Activated CD4-positive, CD25-positive, alpha-beta regulatory T cell (primary cell): ENCODE results near the gene GLRB.
"Not testable (repeated sequence)": the region's sequence is repeated elsewhere in the genome, so short reads cannot be mapped to it uniquely, and the experiment has no call there.

Experiments
- DNase-seq, 4 experiments: peaks; one replicate each; lab custom pipeline; 2025; lab: John Stamatoyannopoulos, UW

The GLRB gene

DNA sequence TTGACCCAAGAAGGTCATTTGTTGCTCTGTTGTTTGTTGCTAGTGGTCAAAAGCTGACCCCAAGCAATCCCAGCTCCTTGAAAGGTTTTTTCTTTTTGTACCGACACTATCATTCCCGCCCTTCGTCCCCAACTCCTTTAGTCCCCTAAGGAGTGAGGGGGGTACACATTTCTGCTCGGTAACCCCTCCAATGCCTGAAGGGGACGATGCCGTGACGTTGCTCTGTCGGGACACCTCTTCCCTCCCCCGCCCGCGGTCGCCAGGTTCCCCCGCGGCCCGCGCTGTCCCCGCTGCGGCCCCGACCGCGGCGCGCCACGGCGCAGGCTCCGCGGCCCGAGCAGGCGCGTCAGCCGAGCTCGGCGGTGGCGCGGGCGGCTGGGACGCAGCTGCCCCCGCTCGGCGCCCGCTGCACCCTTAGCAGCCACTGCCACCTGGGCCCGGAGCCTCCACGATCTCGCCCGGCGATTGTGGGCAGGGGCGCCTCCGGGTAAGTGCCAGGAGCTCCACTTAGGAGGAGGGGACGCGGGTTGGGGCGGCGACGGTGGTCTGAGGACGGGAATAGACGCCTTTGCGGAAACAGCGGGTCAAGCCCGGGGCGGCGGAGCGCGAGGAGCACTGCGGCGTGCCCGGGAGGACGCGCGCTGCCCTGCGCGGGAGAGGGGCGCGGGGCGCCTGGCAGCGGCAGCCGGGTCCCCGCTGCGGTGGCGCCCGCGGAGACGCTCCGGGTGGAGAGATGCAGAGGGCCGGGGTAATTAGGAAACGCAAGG lies at the start of gene GLRB:
TSS of gene GLRB (plus strand) at position 340 of the 767 bp plus-strand sequence. CDS start 1,875 bp downstream, outside the sequence.
- DNase-seq = no peak

DNA sequence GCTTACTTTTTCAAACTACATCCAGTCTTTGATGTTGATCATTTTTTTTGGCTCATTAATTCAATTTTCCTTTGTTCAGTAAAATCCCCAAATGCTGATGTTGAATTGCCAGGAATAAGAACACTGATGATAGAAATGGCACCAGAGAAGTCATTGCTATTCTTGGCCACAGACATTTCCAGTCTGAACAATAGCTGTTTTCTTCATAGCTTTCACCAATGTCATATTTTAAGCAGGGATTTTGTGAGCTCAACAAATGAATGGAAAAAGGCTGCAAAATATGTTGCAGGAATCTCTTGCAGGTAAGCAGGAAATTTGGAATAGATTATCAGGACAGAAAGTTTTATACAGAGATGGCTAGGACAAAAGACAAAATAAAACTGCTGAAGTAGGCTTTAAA lies 40.5 kb upstream of the GLRB start:
- no peak for DNase-seq

- no peak for DNase-seq
Measured at GRCh38 chr4:157040405-157040804, 35.5 kb upstream of the GLRB start.

GRCh38 chr4:157043131-157043530 lies 32.8 kb upstream of the GLRB start:
- no peak for DNase-seq

GRCh38 chr4:157045507-157046127 lies 30.3 kb upstream of the GLRB start:
- no peak for DNase-seq

GRCh38 chr4:157048248-157048647 lies 27.7 kb upstream of the GLRB start:
- no peak for DNase-seq

GRCh38 chr4:157050561-157050960 lies 25.4 kb upstream of the GLRB start:
- DNase-seq = no peak

DNA sequence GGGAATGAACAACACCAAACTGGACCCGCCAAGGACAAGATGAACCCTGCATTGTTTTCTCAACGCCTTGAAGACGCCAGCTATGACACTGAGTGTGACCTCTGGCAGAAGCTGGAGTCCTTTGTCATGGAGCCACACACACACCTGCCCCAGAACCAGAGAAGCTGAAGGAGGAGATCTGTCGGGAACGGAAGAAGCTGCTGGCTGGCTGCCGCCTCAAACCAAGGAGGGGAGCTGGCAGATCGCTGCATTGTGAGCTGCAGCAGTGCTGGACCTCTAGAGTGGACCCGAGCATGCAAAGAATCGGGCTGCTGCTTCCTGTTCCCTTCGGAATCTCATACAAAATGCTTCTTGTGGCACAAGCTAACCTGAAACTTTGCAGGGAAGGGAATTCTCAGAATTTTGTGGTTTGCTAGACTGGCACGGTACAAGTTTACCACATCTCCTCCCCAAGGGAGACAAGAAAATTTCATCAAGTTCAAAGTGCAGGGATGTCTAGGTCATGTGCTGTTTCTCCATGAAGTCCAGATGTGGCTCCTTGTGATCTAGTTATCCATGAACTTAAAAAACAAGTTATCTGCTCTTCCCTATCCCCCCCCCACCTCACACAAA lies 23.4 kb upstream of the GLRB start:
- DNase-seq = no peak

GRCh38 chr4:157057218-157057617 lies 18.7 kb upstream of the GLRB start:
- no peak for DNase-seq

DNA sequence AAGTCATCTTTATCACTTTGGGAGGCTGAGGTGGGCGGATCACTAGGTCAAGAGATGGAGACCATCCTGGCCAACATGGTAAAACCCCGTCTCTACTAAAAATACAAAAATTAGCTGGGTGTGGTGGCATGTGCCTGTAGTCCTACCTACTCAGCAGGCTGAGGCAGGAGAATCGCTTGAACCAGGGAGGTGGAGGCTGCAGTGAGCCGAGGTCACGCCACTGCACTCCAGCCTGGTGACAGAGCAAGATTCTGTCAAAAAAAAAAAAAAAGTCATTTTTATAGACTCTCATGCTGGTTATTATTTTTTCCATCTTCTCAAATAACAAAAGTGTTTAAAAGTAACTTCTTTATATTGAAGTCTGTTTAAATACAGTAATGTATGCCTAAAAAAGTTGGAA lies 17.1 kb upstream of the GLRB start:
- DNase-seq = not testable (repeated sequence)

- DNase-seq = no peak
Measured at GRCh38 chr4:157072002-157072401, 3.9 kb upstream of the GLRB start.

- no peak for DNase-seq
Measured at GRCh38 chr4:157075401-157075800, 549 bp upstream of the GLRB start.

DNA sequence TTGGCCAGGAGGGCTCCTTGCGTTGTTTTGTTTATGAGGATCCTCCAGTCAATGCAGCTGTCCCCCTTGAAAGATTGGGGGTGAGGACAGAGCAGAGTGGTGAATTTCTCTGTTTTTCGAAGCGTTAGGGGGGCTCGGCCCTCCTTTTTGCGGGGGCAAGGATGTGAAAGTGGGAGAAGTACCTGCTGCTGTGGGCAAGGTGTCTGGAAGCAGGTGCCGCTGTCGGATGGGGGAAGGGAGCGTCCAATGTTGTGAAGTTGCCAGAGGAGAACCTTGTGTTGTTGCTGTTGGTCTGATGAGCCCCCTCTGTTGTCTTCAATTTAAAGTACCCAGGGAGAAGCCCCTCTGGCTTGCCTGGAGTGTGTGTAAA lies 613 bp downstream of the GLRB start:
- no peak for DNase-seq

DNA sequence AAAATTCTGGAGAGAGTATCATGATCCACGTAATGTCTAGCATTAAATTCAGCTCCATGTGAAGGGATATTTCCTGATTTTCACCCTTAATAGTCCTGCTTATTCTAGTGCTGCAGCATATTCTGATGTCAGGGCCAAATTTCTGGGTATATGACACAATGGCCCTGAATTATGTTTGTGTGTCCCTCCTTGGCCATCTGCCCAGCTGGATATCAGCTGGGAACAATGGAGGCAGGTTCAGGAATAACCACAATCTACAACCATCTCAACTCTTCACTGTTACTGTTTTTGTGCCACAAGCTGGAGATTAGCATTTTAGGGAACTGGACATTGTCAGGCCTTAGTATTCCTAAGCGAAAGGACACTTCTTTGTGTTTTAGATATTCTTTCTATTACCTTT lies 3.5 kb downstream of the GLRB start:
- DNase-seq = no peak

- DNase-seq = no peak
Measured at GRCh38 chr4:157080605-157081004, 4.7 kb downstream of the GLRB start.

- DNase-seq = no peak
Measured at GRCh38 chr4:157095716-157096115, 19.8 kb downstream of the GLRB start.

DNA sequence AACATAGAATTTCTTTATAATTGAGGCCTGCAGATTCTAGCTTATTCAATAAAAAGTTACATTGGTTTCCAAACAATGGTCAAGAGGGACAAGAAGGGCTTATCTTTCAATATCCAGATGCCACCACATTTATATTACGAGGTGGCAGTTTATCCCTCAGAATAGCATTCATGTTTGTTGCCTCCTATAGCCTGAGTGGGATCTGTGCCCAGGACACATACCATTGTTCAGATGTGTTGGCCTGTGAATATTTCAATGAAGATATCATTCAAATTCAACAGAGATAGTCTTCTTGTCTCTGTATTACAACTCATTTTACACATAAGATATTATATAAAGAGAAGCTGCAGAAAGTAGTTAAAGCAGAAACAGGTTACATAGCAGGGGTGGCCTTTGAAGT lies 20.5 kb downstream of the GLRB start:
- no peak for DNase-seq

GRCh38 chr4:157099506-157099905 lies 23.6 kb downstream of the GLRB start:
- no peak for DNase-seq

- no peak for DNase-seq
Measured at GRCh38 chr4:157104541-157104940, 28.6 kb downstream of the GLRB start.

GRCh38 chr4:157114671-157115070 lies 38.7 kb downstream of the GLRB start:
- no peak for DNase-seq

- no peak for DNase-seq
Measured at GRCh38 chr4:157115613-157116335, 39.8 kb downstream of the GLRB start.

GRCh38 chr4:157121401-157121800 lies 45.5 kb downstream of the GLRB start:
- DNase-seq = no peak

DNA sequence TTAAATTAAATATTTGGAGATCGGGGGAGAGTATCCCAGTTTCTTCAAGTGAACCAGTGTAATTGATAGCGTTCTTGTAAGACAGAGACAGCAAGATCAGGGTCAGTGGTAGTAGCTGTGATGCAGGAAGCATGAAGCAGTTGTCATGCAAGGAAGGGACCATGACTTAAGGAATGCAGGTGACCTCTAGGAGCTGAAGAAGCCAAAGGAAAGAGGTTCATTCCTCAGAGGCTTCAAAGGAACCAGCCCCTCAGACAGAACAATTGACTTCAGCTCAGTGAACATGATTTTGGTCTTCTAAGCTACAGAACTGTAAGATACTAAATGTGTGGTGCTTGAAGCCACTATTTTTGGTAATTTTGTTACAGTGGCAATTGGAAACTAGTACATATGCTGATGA lies 51.6 kb downstream of the GLRB start:
- no peak for DNase-seq
